GM12864 (cell line): ENCODE data around the gene YIPF3.
"Not testable (repeated sequence)": the region's sequence is repeated elsewhere in the genome, so short reads cannot be mapped to it uniquely, and the experiment has no call there.

Source experiments
- DNase-seq: peaks from one replicate; pipeline ENCODE4 v3.0.0-alpha.2; 2011; ENCODE audit warnings: low read depth
- H3K4me3 ChIP-seq: 2 replicates; pipeline ENCODE4 v1.5.1; 2011; ENCODE audit warnings: mild to moderate bottlenecking, low read depth, low read length, control low read depth
- CTCF ChIP-seq: IDR thresholded peaks from 2 replicates; pipeline ENCODE4 v1.5.1; 2011; ENCODE audit warnings: low read depth, mild to moderate bottlenecking, moderate library complexity, low read length, control low read depth, inconsistent platforms; ENCODE audit errors: missing control alignments

Gene YIPF3

GRCh38 chr6:43468748-43469681 is 47.7 kb downstream of the YIPF3 start:
- no peak overlapping the region for H3K4me3 ChIP-seq
- no peak for TF ChIP-seq CTCF
- no peak for DNase-seq

GRCh38 chr6:43468240-43468639 is 48.5 kb downstream of the YIPF3 start:
- no peak for DNase-seq
- no peak overlapping the region for H3K4me3 ChIP-seq
- no peak for TF ChIP-seq CTCF

- H3K4me3 ChIP-seq: no peak overlapping the region
- no peak for DNase-seq
- TF ChIP-seq CTCF: no peak
Observed at GRCh38 chr6:43467752-43468151, 49.0 kb downstream of the YIPF3 start.

- not testable (repeated sequence) for DNase-seq, H3K4me3 ChIP-seq
Observed at GRCh38 chr6:43467265-43467664, 49.5 kb downstream of the YIPF3 start.

- DNase-seq: no peak
- H3K4me3 ChIP-seq: no peak overlapping the region
- TF ChIP-seq CTCF: no peak
Observed at GRCh38 chr6:43465948-43466347, 50.8 kb downstream of the YIPF3 start.

- TF ChIP-seq CTCF: no peak
- no peak for DNase-seq
Observed at GRCh38 chr6:43464337-43464736, 52.4 kb downstream of the YIPF3 start.

GRCh38 chr6:43461936-43462335 is 54.8 kb downstream of the YIPF3 start:
- DNase-seq: no peak
- TF ChIP-seq CTCF: no peak
- no peak overlapping the region for H3K4me3 ChIP-seq

More at GRCh38 chr6:43464337-43464736, 52.4 kb downstream of the YIPF3 start:
- H3K4me3 ChIP-seq: no peak overlapping the region
